ENCODE data around the gene LRCOL1.

- TF ChIP-seq CTCF (IDR thresholded peaks at IDR 0.05) = no peak
- no peak for TF ChIP-seq POLR2A (IDR thresholded peaks at IDR 0.05)
- TF ChIP-seq EP300 (IDR thresholded peaks at IDR 0.05) = no peak
Measured at GRCh38 chr12:132633398-132633797, 23.0 kb upstream of the LRCOL1 start.
